Natural killer cell (primary cell): ENCODE results near the gene CLIC1. TPM values are rescaled to one million over a fixed set of nuclear protein-coding genes. Genes with fewer than 3 reads are reported as not detected.
"Not testable (repeated sequence)": the region's sequence is repeated elsewhere in the genome, so short reads cannot be mapped to it uniquely, and the experiment has no call there.

Source experiments
- ATAC-seq, 3 donors: fragments of 150-1000 bp in 2 of 3; fragments of 200-7000 bp in 1 of 3; cut with Tn5 transposase; 1 replicate in 1 of 3; 2 replicates in 2 of 3; pipeline ENCODE4 v1.10.0; 2021; ENCODE audit warnings: mild to moderate bottlenecking in 2 of 3, moderate library complexity in 2 of 3
- DNase-seq, 2 donors: peaks; one replicate each; pipeline versions ENCODE4 v3.0.0 to v3.0.0-alpha.2; 2013 to 2021; ENCODE audit warnings: mixed read lengths in 1 of 2
- H3K27ac ChIP-seq: one replicate; pipeline ENCODE4 v1.5.1; 2013; ENCODE audit warnings: mild to moderate bottlenecking, low read length
- H3K27me3 ChIP-seq: one replicate; pipeline ENCODE4 v1.6.1; 2013; ENCODE audit warnings: low read length; ENCODE audit not compliant: control insufficient read depth, insufficient read depth
- H3K36me3 ChIP-seq: one replicate; pipeline ENCODE4 v1.6.1; 2013; ENCODE audit warnings: low read length; ENCODE audit not compliant: control insufficient read depth, insufficient read depth
- H3K4me1 ChIP-seq: one replicate; pipeline ENCODE4 v1.6.1; 2013; ENCODE audit warnings: low read length; ENCODE audit not compliant: control insufficient read depth, insufficient read depth
- H3K4me3 ChIP-seq: one replicate; pipeline ENCODE4 v1.5.1; 2013; ENCODE audit warnings: low read length
- H3K9me3 ChIP-seq: one replicate; pipeline ENCODE4 v1.6.1; 2013; ENCODE audit warnings: low read length; ENCODE audit not compliant: control insufficient read depth, insufficient read depth
- H3K27ac Mint-ChIP-seq, 2 donors: one replicate each; pipeline ENCODE4 v1.8.0; 2022; ENCODE audit warnings: mild to moderate bottlenecking in 2 of 2, mixed read lengths in 2 of 2, moderate library complexity in 1 of 2
- H3K27me3 Mint-ChIP-seq, 2 donors: one replicate each; pipeline ENCODE4 v1.8.0; 2022; ENCODE audit warnings: low read depth in 2 of 2, mixed read lengths in 2 of 2
- H3K36me3 Mint-ChIP-seq: one replicate; pipeline ENCODE4 v1.8.0; 2022; ENCODE audit warnings: mixed read lengths
- H3K4me1 Mint-ChIP-seq, 2 donors: one replicate each; pipeline ENCODE4 v1.8.0; 2022; ENCODE audit warnings: mixed read lengths in 2 of 2
- H3K4me3 Mint-ChIP-seq: one replicate; pipeline ENCODE4 v1.8.0; 2022; ENCODE audit warnings: mild to moderate bottlenecking, moderate library complexity, mixed read lengths
- H3K9me3 Mint-ChIP-seq, 2 donors: one replicate each; pipeline ENCODE4 v1.8.0; 2022; ENCODE audit warnings: mixed read lengths in 2 of 2
- WGBS: methylation state at CpG from one replicate; pipeline ENCODE4 v1.1.7; 2013; ENCODE audit warnings: missing lambda C conversion rate; ENCODE audit not compliant: insufficient coverage; 5-methylcytosine and 5-hydroxymethylcytosine counted together
- intact Hi-C: fragments of 100-400 bp; cut with micrococcal nuclease; formaldehyde crosslinking; loops from one replicate; pipeline ENCODE4 v1.14.2; 2022
- total RNA-seq, 4 donors: library from RNA; stranded (reverse); fragments of 120-200 nt in 1 of 4; gene quantifications; one replicate each; pipeline versions ENCODE4 v1.2.3 to v1.2.4, GENCODE V29; 2013 to 2022
- TF ChIP-seq, protein P1 (sequence below): fragments of 200-600 bp; IDR thresholded peaks from one replicate; pipeline ENCODE4 v1.8.0; 2022; ENCODE audit warnings: antibody characterized with exemption

The CLIC1 gene
- total RNA-seq, 3 donors from 2014 or later (not counting 1 experiment from before 2014, with no cell fraction given) = 348 to 363 (median 355) TPM

DNA sequence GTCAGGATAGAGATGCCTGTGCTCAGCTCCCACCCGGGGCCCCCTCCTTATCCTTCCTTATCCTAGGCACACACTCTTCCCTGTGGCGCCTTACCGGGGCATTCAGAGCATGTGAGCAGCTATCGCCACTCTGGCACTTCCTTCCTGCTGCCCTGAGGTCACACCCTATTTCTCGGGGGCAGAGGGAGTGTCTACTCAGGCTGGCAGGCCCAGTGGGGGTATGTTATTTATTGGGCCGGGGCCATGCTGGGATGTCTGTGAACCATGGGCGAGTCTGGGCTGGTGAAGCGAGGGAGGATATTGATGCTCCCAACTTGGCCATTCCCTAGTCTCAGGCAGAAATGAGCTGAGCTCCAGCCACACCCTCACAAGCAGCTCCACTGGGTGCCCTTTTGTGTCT is 25.1 kb downstream of the CLIC1 start:
- Histone ChIP-seq H3K4me1 (peaks cover 14% of the 10 kb centered on the region), H3K27ac (no peak overlapping the region), H3K9me3 (no peaks in the 10 kb centered on the region), H3K36me3 (no peaks in the 10 kb centered on the region), H3K4me3 (no peak overlapping the region), H3K27me3 (no peaks in the 10 kb centered on the region)
- DNase-seq (no peak), ATAC-seq (peak in 2 of 3 donors; percentile 32 to 43)
- intact Hi-C loops = no loop called here
- H3K4me1 Mint-ChIP-seq = peaks cover 16 to 21% of the 10 kb centered on the region in 2 donors
- H3K27ac Mint-ChIP-seq = peak overlapping the region in 1 of 2 donors; percentile 14
- H3K36me3 Mint-ChIP-seq = no peaks in the 10 kb centered on the region
- TF ChIP-seq, protein P1, sequence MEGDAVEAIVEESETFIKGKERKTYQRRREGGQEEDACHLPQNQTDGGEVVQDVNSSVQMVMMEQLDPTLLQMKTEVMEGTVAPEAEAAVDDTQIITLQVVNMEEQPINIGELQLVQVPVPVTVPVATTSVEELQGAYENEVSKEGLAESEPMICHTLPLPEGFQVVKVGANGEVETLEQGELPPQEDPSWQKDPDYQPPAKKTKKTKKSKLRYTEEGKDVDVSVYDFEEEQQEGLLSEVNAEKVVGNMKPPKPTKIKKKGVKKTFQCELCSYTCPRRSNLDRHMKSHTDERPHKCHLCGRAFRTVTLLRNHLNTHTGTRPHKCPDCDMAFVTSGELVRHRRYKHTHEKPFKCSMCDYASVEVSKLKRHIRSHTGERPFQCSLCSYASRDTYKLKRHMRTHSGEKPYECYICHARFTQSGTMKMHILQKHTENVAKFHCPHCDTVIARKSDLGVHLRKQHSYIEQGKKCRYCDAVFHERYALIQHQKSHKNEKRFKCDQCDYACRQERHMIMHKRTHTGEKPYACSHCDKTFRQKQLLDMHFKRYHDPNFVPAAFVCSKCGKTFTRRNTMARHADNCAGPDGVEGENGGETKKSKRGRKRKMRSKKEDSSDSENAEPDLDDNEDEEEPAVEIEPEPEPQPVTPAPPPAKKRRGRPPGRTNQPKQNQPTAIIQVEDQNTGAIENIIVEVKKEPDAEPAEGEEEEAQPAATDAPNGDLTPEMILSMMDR = no peak
- peaks cover 0 to 3% of the 10 kb centered on the region in 2 donors for H3K27me3 Mint-ChIP-seq
- no peaks in the 10 kb centered on the region for H3K9me3 Mint-ChIP-seq
- WGBS = 28% methylated on average over 8 of the region's 8 CpGs
- peak overlapping the region; percentile 4 for H3K4me3 Mint-ChIP-seq

DNA sequence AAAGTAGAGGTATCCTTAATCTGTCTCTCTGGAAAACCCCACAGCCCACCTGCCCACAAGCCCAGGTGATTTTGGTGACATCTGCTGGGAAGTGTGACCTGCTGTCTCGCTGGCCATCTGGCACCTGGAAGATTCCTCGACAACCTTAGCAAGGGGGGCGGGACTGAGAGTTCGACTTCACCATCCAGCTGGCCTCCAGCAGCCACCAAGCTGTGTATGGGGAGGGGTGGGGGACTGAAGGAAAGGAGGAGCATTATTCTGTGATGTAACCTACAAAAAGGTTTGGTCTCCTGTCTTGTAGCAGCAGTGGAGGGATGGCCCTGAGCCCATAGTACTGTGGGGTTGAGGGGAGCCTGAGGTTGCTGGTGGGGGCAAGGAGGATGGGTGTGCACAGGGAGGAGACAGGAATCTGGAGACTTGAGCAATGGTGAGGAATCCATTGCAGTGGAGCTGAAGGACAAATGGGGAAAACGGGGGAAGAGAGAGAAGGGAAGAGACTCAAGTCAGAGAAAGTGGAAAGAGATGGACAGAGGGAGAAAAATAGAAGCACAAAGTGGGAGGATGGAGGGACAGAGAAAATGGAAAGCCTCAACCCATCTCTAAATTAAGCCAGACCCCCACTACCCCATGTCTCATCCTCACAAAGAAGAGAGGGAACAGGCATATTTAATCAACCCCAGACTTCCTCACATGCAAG is 25.7 kb downstream of the CLIC1 start:
- H3K27ac ChIP-seq = no peak overlapping the region
- intact Hi-C loops = no loop called here
- TF ChIP-seq, protein P1 = no peak
- H3K36me3 ChIP-seq = no peaks in the 10 kb centered on the region
- no peaks in the 10 kb centered on the region for H3K27me3 ChIP-seq
- Mint-ChIP-seq H3K27ac (peak overlapping the region in 1 of 2 donors; percentile 14), H3K9me3 (no peaks in the 10 kb centered on the region), H3K36me3 (no peaks in the 10 kb centered on the region), H3K4me1 (peaks cover 16 to 21% of the 10 kb centered on the region in 2 donors), H3K27me3 (peaks cover 0 to 3% of the 10 kb centered on the region in 2 donors), H3K4me3 (no peak overlapping the region)
- no peaks in the 10 kb centered on the region for H3K9me3 ChIP-seq
- 78% methylated on average over 5 of the region's 5 CpGs for WGBS
- DNase-seq = no peak
- H3K4me1 ChIP-seq = peaks cover 14% of the 10 kb centered on the region
- ATAC-seq = no peak
- no peak overlapping the region for H3K4me3 ChIP-seq

DNA sequence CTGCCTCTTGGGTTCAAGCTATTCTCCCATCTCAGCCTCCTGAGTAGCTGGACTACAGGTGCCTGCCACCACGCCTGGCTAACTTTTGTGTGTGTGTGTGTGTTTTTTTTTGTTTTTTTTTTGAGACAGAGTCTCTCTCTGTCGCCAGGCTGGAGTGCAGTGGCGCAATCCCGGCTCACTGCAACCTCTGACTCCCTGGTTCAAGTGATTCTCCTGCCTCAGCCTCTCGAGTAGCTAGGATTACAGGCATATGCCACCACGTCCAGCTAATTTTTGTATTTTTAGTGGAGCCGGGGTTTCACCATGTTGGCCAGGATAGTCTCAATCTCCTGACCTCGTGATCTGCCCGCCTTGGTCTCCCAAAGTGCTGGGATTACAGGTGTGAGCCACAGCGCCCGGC is 27.2 kb downstream of the CLIC1 start:
- peaks cover 14% of the 10 kb centered on the region for H3K4me1 ChIP-seq
- H3K27me3 Mint-ChIP-seq, H3K27ac ChIP-seq, H3K9me3 Mint-ChIP-seq, intact Hi-C loops, ATAC-seq, DNase-seq, H3K36me3 Mint-ChIP-seq, H3K4me3 ChIP-seq, H3K27ac Mint-ChIP-seq, H3K4me3 Mint-ChIP-seq, H3K36me3 ChIP-seq, H3K27me3 ChIP-seq, H3K9me3 ChIP-seq: not testable (repeated sequence)
- 90% methylated on average over 9 of the region's 11 CpGs for WGBS
- H3K4me1 Mint-ChIP-seq = peaks cover 16 to 19% of the 10 kb centered on the region in 2 donors

DNA sequence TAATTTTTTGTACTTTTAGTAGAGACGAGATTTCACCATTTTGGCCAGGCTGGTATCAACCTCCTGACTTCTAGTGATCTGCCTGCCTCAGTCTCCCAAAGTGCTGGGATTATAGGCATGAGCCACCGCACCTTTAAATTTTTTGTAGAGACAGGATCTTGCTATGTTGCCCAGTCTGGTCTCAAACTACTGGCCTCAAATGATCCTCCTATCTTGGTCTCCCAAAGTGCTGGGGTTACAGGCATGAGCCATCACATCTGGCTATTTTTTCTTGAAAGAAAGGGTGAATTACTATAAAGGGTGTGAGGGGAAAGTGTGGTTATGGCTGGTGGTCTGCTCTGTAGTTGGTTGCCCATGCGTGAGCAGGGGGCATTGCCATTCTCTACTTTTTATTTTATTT is 28.1 kb downstream of the CLIC1 start:
- no peaks in the 10 kb centered on the region for H3K9me3 ChIP-seq
- no peak overlapping the region for H3K4me3 ChIP-seq
- Mint-ChIP-seq H3K27ac (no peak overlapping the region), H3K4me3 (no peak overlapping the region), H3K4me1 (peaks cover 20% of the 10 kb centered on the region in 2 donors), H3K36me3 (no peaks in the 10 kb centered on the region), H3K27me3 (no peaks in the 10 kb centered on the region), H3K9me3 (no peaks in the 10 kb centered on the region)
- no peaks in the 10 kb centered on the region for H3K36me3 ChIP-seq
- intact Hi-C loops = no loop called here
- no peaks in the 10 kb centered on the region for H3K27me3 ChIP-seq
- DNase-seq = no peak
- peaks cover 22% of the 10 kb centered on the region for H3K4me1 ChIP-seq
- TF ChIP-seq, protein P1 = no peak
- no peak overlapping the region for H3K27ac ChIP-seq
- WGBS = 95% methylated on average over 2 of the region's 3 CpGs
- ATAC-seq = no peak
